KOPT-K1 (cell line): Measurements from ENCODE around the gene MAP3K9.

Source experiments
- H3K27ac ChIP-seq: fragments of 200-600 bp; sonication (generic); 2 replicates; pipeline ENCODE4 v1.5.1; 2016; ENCODE audit warnings: antibody characterized with exemption, mild to moderate bottlenecking, low read depth, low read length; ENCODE audit not compliant: poor library complexity, severe bottlenecking
- H3K36me3 ChIP-seq: fragments of 200-600 bp; sonication (generic); 2 replicates; pipeline ENCODE4 v1.5.1; 2017; ENCODE audit warnings: antibody characterized with exemption, mild to moderate bottlenecking, low read length, moderate library complexity; ENCODE audit not compliant: insufficient read depth
- H3K9me3 ChIP-seq: fragments of 200-600 bp; sonication (generic); 2 replicates; pipeline ENCODE4 v1.5.1; 2017; ENCODE audit warnings: antibody characterized with exemption, low read length, mild to moderate bottlenecking; ENCODE audit not compliant: insufficient read depth, poor library complexity, severe bottlenecking

Gene MAP3K9

GRCh38 chr14:70804556-70805162, 4.7 kb downstream of the MAP3K9 start:
- H3K27ac ChIP-seq: no peak overlapping the region
- no peaks in the 10 kb centered on the region for H3K9me3 ChIP-seq
- peaks cover 13% of the 10 kb centered on the region for H3K36me3 ChIP-seq

GRCh38 chr14:70803321-70804310, 5.7 kb downstream of the MAP3K9 start:
- Histone ChIP-seq H3K27ac (no peak overlapping the region), H3K9me3 (no peaks in the 10 kb centered on the region), H3K36me3 (peaks cover 15% of the 10 kb centered on the region)

GRCh38 chr14:70802379-70802778, 6.9 kb downstream of the MAP3K9 start:
- peaks cover 15% of the 10 kb centered on the region for H3K36me3 ChIP-seq
- no peak overlapping the region for H3K27ac ChIP-seq
- no peaks in the 10 kb centered on the region for H3K9me3 ChIP-seq

GRCh38 chr14:70801836-70802235, 7.5 kb downstream of the MAP3K9 start:
- Histone ChIP-seq H3K27ac (no peak overlapping the region), H3K9me3 (no peaks in the 10 kb centered on the region), H3K36me3 (peaks cover 15% of the 10 kb centered on the region)

GRCh38 chr14:70796551-70796950, 12.8 kb downstream of the MAP3K9 start:
- Histone ChIP-seq H3K36me3 (peaks cover 31% of the 10 kb centered on the region), H3K27ac (no peak overlapping the region), H3K9me3 (no peaks in the 10 kb centered on the region)

- Histone ChIP-seq H3K36me3 (peaks cover 21% of the 10 kb centered on the region; the same call in 1 of the 2 replicates), H3K9me3 (no peaks in the 10 kb centered on the region), H3K27ac (no peak overlapping the region)
Observed at GRCh38 chr14:70794294-70794693, 15.0 kb downstream of the MAP3K9 start.

GRCh38 chr14:70793637-70794036, 15.7 kb downstream of the MAP3K9 start:
- H3K36me3 ChIP-seq: peaks cover 21% of the 10 kb centered on the region; the same call in 1 of the 2 replicates
- H3K9me3 ChIP-seq: no peaks in the 10 kb centered on the region
- no peak overlapping the region for H3K27ac ChIP-seq

- Histone ChIP-seq H3K36me3 (peaks cover 21% of the 10 kb centered on the region; the same call in 1 of the 2 replicates), H3K27ac (no peak overlapping the region), H3K9me3 (no peaks in the 10 kb centered on the region)
Observed at GRCh38 chr14:70792939-70793338, 16.4 kb downstream of the MAP3K9 start.

GRCh38 chr14:70791971-70792370, 17.3 kb downstream of the MAP3K9 start:
- peaks cover 21% of the 10 kb centered on the region; the same call in 1 of the 2 replicates for H3K36me3 ChIP-seq
- H3K27ac ChIP-seq: no peak overlapping the region
- no peaks in the 10 kb centered on the region for H3K9me3 ChIP-seq

- Histone ChIP-seq H3K36me3 (peaks cover 21% of the 10 kb centered on the region; the same call in 1 of the 2 replicates), H3K9me3 (no peaks in the 10 kb centered on the region), H3K27ac (no peak overlapping the region)
Observed at GRCh38 chr14:70789961-70790360, 19.4 kb downstream of the MAP3K9 start.

GRCh38 chr14:70789361-70789760, 20.0 kb downstream of the MAP3K9 start:
- no peak overlapping the region for H3K27ac ChIP-seq
- H3K36me3 ChIP-seq: peaks cover 21% of the 10 kb centered on the region; the same call in 1 of the 2 replicates
- H3K9me3 ChIP-seq: no peaks in the 10 kb centered on the region

- Histone ChIP-seq H3K27ac (no peak overlapping the region), H3K36me3 (peaks cover 21% of the 10 kb centered on the region; the same call in 1 of the 2 replicates), H3K9me3 (no peaks in the 10 kb centered on the region)
Observed at GRCh38 chr14:70788898-70789297, 20.4 kb downstream of the MAP3K9 start.

- no peak overlapping the region for H3K27ac ChIP-seq
- H3K36me3 ChIP-seq: no peaks in the 10 kb centered on the region; the same call in 1 of the 2 replicates
- H3K9me3 ChIP-seq: no peaks in the 10 kb centered on the region
Observed at GRCh38 chr14:70785556-70785955, 23.8 kb downstream of the MAP3K9 start.

- Histone ChIP-seq H3K27ac (no peak overlapping the region), H3K9me3 (no peaks in the 10 kb centered on the region), H3K36me3 (no peaks in the 10 kb centered on the region; the same call in 1 of the 2 replicates)
Observed at GRCh38 chr14:70784886-70785285, 24.4 kb downstream of the MAP3K9 start.

GRCh38 chr14:70782361-70782760, 27.0 kb downstream of the MAP3K9 start:
- H3K9me3 ChIP-seq: no peaks in the 10 kb centered on the region

More at GRCh38 chr14:70782361-70782760, 27.0 kb downstream of the MAP3K9 start:
- no peaks in the 10 kb centered on the region; the same call in 1 of the 2 replicates for H3K36me3 ChIP-seq
- no peak overlapping the region for H3K27ac ChIP-seq
